GM06990 (cell line): ENCODE results near the gene FAM107B.

Source experiments
- DNase-seq: peaks from one replicate; pipeline ENCODE4 v3.0.0-alpha.2; 2011; ENCODE audit not compliant: insufficient read length; ENCODE audit errors: extremely low read depth
- H3K27me3 ChIP-seq: replicated peaks from 2 replicates; pipeline ENCODE4 v1.6.0; 2011; ENCODE audit warnings: low read length; ENCODE audit not compliant: control insufficient read depth, insufficient read depth
- H3K36me3 ChIP-seq: 2 replicates; pipeline ENCODE4 v1.5.1; 2011; ENCODE audit warnings: low read length; ENCODE audit not compliant: control insufficient read depth, insufficient read depth
- H3K4me3 ChIP-seq: replicated peaks from 2 replicates; pipeline ENCODE4 v1.5.1; 2011; ENCODE audit warnings: low read depth, mild to moderate bottlenecking, control low read depth, low read length
- CTCF ChIP-seq: IDR thresholded peaks from 2 replicates; pipeline ENCODE4 v1.5.1; 2011; ENCODE audit warnings: low read length, control low read depth, mild to moderate bottlenecking, inconsistent platforms; ENCODE audit not compliant: insufficient read depth, poor library complexity, severe bottlenecking

Gene FAM107B

GRCh38 chr10:14570800-14571199 lies 203.9 kb downstream of the FAM107B start:
- Histone ChIP-seq H3K4me3 (no peak overlapping the region), H3K36me3 (peaks cover 3% of the 10 kb centered on the region), H3K27me3 (no peaks in the 10 kb centered on the region)
- DNase-seq = no peak
- TF ChIP-seq CTCF = no peak

- TF ChIP-seq CTCF = no peak
- Histone ChIP-seq H3K27me3 (no peaks in the 10 kb centered on the region), H3K36me3 (peaks cover 1% of the 10 kb centered on the region), H3K4me3 (no peak overlapping the region)
- DNase-seq = no peak
Observed at GRCh38 chr10:14569274-14570060, 205.2 kb downstream of the FAM107B start.

GRCh38 chr10:14567421-14567820 lies 207.3 kb downstream of the FAM107B start:
- Histone ChIP-seq H3K27me3 (no peaks in the 10 kb centered on the region), H3K36me3 (peaks cover 1% of the 10 kb centered on the region), H3K4me3 (no peak overlapping the region)
- no peak for DNase-seq
- no peak for TF ChIP-seq CTCF

GRCh38 chr10:14566498-14566897 lies 208.2 kb downstream of the FAM107B start:
- Histone ChIP-seq H3K36me3 (peaks cover 1% of the 10 kb centered on the region), H3K4me3 (no peak overlapping the region)
- no peak for TF ChIP-seq CTCF

GRCh38 chr10:14565199-14565598 lies 209.5 kb downstream of the FAM107B start:
- no peak overlapping the region for H3K4me3 ChIP-seq

More at GRCh38 chr10:14566498-14566897, 208.2 kb downstream of the FAM107B start:
- H3K27me3 ChIP-seq = no peaks in the 10 kb centered on the region
- DNase-seq = no peak

More at GRCh38 chr10:14565199-14565598, 209.5 kb downstream of the FAM107B start:
- no peak for TF ChIP-seq CTCF
- Histone ChIP-seq H3K36me3 (peaks cover 1% of the 10 kb centered on the region), H3K27me3 (no peaks in the 10 kb centered on the region)
- DNase-seq = no peak
